Measurements from ENCODE around the gene CHI3L1. TPM values are rescaled to one million over a fixed set of nuclear protein-coding genes. Genes with fewer than 3 reads are reported as not detected.
A peak's percentile ranks its signal among the peaks of the same experiment; 100 is the strongest.

CHI3L1 gene
- total RNA-seq, 1 donor from 2014 or later: 1.0 TPM

DNA sequence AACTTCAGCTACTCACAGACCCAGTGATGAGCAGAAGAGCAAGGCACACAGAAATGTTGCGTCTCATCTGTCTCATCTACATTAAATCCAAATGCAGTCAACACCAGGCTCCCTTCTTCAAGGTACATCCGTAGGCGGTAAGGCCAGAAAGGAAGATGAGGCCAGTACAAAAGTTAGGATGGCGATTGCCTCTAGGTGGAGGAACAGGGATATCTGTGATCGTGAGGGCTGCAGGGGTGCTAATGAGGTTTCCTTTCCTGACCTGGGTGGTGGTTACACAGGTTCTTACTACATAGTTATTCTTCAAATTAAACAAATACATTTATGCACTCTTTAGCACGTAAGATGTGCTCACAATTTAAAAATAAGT is 9.5 kb downstream of the CHI3L1 start:
- Histone ChIP-seq H3K4me1 (ENCODE audit: control insufficient read depth in 3 of 3, insufficient read depth in 3 of 3, low read length in 3 of 3) (peaks cover 47 to 64% (median 49%) of the 10 kb centered on the region in 3 donors), H3K27ac (ENCODE audit: low read depth, low read length) (no peak overlapping the region), H3K9ac (ENCODE audit: low read depth in 1 of 3, low read length in 3 of 3) (no peak overlapping the region), H3K27me3 (ENCODE audit: control insufficient read depth in 3 of 3, insufficient read depth in 3 of 3, low read length in 3 of 3) (no peaks in the 10 kb centered on the region), H3K36me3 (ENCODE audit: control insufficient read depth in 3 of 3, insufficient read depth in 3 of 3, low read length in 3 of 3) (no peaks in the 10 kb centered on the region), H3K4me3 (ENCODE audit: low read length in 3 of 3) (no peak overlapping the region), H3K9me3 (ENCODE audit: control insufficient read depth in 3 of 3, low read length in 3 of 3) (no peaks in the 10 kb centered on the region)

DNA sequence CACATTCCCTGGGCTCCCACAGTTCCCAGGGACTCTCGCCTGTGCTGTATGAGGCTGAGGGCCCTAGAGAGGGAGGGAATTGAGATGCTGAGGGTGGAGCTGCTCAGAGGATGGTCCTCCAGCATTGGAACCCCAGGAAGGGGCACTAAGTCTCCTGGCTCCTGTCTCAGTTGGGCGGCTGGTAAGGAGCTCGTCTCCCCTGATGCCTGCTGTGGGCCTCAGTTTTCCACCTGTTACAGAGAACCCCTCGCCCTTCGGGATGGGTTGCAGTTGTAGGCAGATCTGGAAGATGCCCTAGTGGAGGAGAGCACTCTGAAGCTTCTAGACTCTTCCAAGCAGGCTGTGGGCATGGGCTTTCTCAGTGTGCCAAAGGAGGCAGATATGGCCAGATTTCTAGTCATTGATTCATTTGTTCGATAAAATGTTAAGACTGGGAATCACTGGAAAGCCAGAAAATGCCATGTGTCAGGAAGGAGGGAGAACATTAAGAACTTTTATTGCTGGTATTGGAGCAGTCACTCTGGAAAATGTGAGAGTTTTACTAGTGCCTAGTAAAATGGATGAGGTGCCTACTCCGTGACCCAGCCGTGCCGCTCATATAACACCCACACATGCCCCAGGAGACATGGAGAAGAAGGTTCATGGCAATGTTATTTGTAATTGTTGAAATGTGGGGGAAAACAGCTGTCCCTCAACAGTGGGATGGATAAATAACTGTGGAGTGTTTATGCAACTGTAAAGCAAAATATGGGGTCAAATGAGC is 10.1 kb downstream of the CHI3L1 start:
- H3K27ac ChIP-seq (ENCODE audit: low read depth, low read length): no peak overlapping the region
- H3K4me3 ChIP-seq (ENCODE audit: low read length in 3 of 3): no peak overlapping the region
- no peaks in the 10 kb centered on the region for H3K9me3 ChIP-seq (ENCODE audit: control insufficient read depth in 3 of 3, low read length in 3 of 3)
- no peaks in the 10 kb centered on the region for H3K36me3 ChIP-seq (ENCODE audit: control insufficient read depth in 3 of 3, insufficient read depth in 3 of 3, low read length in 3 of 3)
- H3K27me3 ChIP-seq (ENCODE audit: control insufficient read depth in 3 of 3, insufficient read depth in 3 of 3, low read length in 3 of 3): no peaks in the 10 kb centered on the region
- H3K9ac ChIP-seq (ENCODE audit: low read depth in 1 of 3, low read length in 3 of 3): no peak overlapping the region
- H3K4me1 ChIP-seq (ENCODE audit: control insufficient read depth in 3 of 3, insufficient read depth in 3 of 3, low read length in 3 of 3): peaks cover 53 to 69% (median 55%) of the 10 kb centered on the region in 3 donors

- Histone ChIP-seq H3K4me1 (ENCODE audit: control insufficient read depth in 3 of 3, insufficient read depth in 3 of 3, low read length in 3 of 3) (peaks cover 53 to 69% (median 55%) of the 10 kb centered on the region in 3 donors), H3K27me3 (ENCODE audit: control insufficient read depth in 3 of 3, insufficient read depth in 3 of 3, low read length in 3 of 3) (no peaks in the 10 kb centered on the region), H3K9me3 (ENCODE audit: control insufficient read depth in 3 of 3, low read length in 3 of 3) (no peaks in the 10 kb centered on the region), H3K9ac (ENCODE audit: low read depth in 1 of 3, low read length in 3 of 3) (no peak overlapping the region), H3K36me3 (ENCODE audit: control insufficient read depth in 3 of 3, insufficient read depth in 3 of 3, low read length in 3 of 3) (no peaks in the 10 kb centered on the region), H3K4me3 (ENCODE audit: low read length in 3 of 3) (no peak overlapping the region), H3K27ac (ENCODE audit: low read depth, low read length) (no peak overlapping the region)
These were observed 10.7 kb downstream of the CHI3L1 start for GRCh38 chr1:203175827-203176241.

DNA sequence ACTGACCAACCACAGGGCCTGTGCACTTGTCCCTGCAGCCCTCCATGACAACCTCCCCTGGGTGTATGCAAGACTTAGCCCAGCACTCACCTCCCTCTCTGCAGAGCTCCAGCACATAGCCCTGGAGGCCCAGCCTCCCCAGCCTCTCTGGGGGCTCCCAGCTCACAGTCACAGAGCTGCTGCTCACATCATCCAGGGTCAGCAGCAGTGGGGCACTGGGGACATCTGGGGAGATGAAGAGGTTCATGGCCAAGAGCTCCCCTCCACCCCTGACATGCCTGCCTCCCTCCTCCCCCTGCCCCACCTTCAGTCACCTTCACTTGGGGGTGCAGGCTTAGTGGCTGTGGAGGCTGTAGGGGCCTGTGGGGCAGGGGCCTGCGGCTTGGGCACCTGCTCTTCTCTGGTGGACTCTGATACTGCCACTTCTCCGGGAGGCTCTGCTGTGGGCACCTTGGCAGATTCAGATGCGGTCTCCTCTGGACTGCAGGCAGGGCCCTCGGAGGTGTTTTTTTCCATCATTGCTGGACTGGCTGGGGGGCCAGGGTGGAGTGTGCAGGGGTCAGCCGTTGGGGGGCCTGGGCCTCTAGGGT is 11.2 kb downstream of the CHI3L1 start, which contains the start of gene MYBPH:
Gene MYBPH, minus strand, starts transcription at position 590 of the 590 bp plus-strand sequence. Its CDS starts 71 bp downstream, at position 519.
- H3K9ac ChIP-seq (ENCODE audit: low read depth in 1 of 3, low read length in 3 of 3): no peak within 1 kb of the TSS
- no peaks in the 10 kb centered on the region for H3K36me3 ChIP-seq (ENCODE audit: control insufficient read depth in 3 of 3, insufficient read depth in 3 of 3, low read length in 3 of 3)
- no peak within 1 kb of the TSS for H3K27ac ChIP-seq (ENCODE audit: low read depth, low read length)
- H3K4me1 ChIP-seq (ENCODE audit: control insufficient read depth in 3 of 3, insufficient read depth in 3 of 3, low read length in 3 of 3): peaks cover 53 to 69% (median 55%) of the 10 kb centered on the region in 3 donors
- no peak within 1 kb of the TSS for H3K4me3 ChIP-seq (ENCODE audit: low read length in 3 of 3)
- H3K27me3 ChIP-seq (ENCODE audit: control insufficient read depth in 3 of 3, insufficient read depth in 3 of 3, low read length in 3 of 3): no peaks in the 10 kb centered on the region
- no peaks in the 10 kb centered on the region for H3K9me3 ChIP-seq (ENCODE audit: control insufficient read depth in 3 of 3, low read length in 3 of 3)

DNA sequence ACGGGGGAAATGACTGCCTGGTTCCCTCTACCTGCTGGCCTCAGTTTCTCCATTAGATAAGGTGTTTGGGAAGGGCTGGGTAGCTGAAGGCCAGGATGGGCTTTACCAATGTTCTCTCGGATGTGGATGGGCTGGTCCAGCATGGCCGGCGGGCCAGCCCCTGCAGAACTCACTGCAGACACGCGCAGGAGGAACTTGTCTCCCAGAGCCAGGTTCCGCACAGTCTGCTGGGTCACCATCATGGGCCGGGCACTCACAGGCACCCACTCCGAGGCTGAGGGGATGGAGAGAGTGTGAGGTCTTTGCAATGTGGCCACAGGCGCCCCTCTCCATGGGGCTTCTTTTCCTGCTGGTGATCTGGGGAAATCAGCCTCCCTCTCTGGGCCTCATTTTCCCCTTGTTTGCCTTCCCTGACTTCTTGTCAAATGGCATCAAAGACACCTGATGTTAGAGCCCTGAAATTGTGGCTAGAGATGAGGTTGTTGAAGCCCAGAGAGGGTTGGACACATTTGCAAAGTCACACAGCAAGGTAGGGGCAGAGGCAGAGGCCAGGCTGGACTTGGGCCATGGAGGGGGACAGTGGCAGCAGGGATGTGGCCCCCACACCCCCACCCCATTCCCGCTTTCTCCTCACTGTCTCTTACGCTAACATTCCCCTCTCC is 12.0 kb downstream of the CHI3L1 start:
- Histone ChIP-seq H3K36me3 (ENCODE audit: control insufficient read depth in 3 of 3, insufficient read depth in 3 of 3, low read length in 3 of 3) (no peaks in the 10 kb centered on the region), H3K27me3 (ENCODE audit: control insufficient read depth in 3 of 3, insufficient read depth in 3 of 3, low read length in 3 of 3) (no peaks in the 10 kb centered on the region), H3K4me1 (ENCODE audit: control insufficient read depth in 3 of 3, insufficient read depth in 3 of 3, low read length in 3 of 3) (peaks cover 53 to 69% (median 55%) of the 10 kb centered on the region in 3 donors), H3K4me3 (ENCODE audit: low read length in 3 of 3) (no peak overlapping the region), H3K27ac (ENCODE audit: low read depth, low read length) (peak overlapping the region; percentile 73), H3K9ac (ENCODE audit: low read depth in 1 of 3, low read length in 3 of 3) (no peak overlapping the region), H3K9me3 (ENCODE audit: control insufficient read depth in 3 of 3, low read length in 3 of 3) (no peaks in the 10 kb centered on the region)

- Histone ChIP-seq H3K27me3 (ENCODE audit: control insufficient read depth in 3 of 3, insufficient read depth in 3 of 3, low read length in 3 of 3) (no peaks in the 10 kb centered on the region), H3K27ac (ENCODE audit: low read depth, low read length) (peak overlapping the region; percentile 73), H3K4me3 (ENCODE audit: low read length in 3 of 3) (no peak overlapping the region), H3K9ac (ENCODE audit: low read depth in 1 of 3, low read length in 3 of 3) (peak overlapping the region in 1 of 3 donors; percentile 25), H3K4me1 (ENCODE audit: control insufficient read depth in 3 of 3, insufficient read depth in 3 of 3, low read length in 3 of 3) (peaks cover 53 to 66% (median 54%) of the 10 kb centered on the region in 3 donors), H3K36me3 (ENCODE audit: control insufficient read depth in 3 of 3, insufficient read depth in 3 of 3, low read length in 3 of 3) (no peaks in the 10 kb centered on the region), H3K9me3 (ENCODE audit: control insufficient read depth in 3 of 3, low read length in 3 of 3) (no peaks in the 10 kb centered on the region)
These were observed 12.9 kb downstream of the CHI3L1 start for GRCh38 chr1:203173566-203173965.

DNA sequence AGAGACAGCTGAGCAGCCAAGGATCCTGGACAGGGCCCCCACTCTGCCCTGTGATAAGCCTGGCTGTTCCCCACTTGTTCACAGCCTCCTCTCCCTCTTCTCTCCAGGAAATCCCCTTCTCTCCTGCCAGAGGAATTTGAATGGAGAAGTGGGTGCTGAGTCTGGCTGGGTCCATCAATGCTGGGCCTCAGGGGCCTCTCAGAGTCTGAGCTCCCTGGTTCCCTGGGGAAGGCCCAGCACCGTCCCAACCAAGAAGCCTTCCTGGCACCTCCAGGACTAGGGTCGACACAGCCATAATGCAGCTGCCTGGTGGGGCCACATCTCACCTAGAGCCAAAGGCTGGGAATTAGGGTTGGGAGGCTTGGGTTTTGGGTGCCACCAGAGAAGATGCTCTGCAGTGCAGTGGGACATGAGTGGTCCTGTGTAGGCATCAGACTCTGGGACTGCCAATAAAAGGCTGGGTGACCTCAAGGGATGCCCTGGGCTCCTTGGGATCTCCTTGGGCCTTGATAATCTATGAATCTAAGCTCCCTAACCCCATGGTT is 13.4 kb downstream of the CHI3L1 start:
- peak overlapping the region; percentile 73 for H3K27ac ChIP-seq (ENCODE audit: low read depth, low read length)
- H3K9ac ChIP-seq (ENCODE audit: low read depth in 1 of 3, low read length in 3 of 3): peak overlapping the region in 1 of 3 donors; percentile 25
- no peaks in the 10 kb centered on the region for H3K27me3 ChIP-seq (ENCODE audit: control insufficient read depth in 3 of 3, insufficient read depth in 3 of 3, low read length in 3 of 3)
- no peak overlapping the region for H3K4me3 ChIP-seq (ENCODE audit: low read length in 3 of 3)
- no peaks in the 10 kb centered on the region for H3K36me3 ChIP-seq (ENCODE audit: control insufficient read depth in 3 of 3, insufficient read depth in 3 of 3, low read length in 3 of 3)
- peaks cover 52 to 61% (median 53%) of the 10 kb centered on the region in 3 donors for H3K4me1 ChIP-seq (ENCODE audit: control insufficient read depth in 3 of 3, insufficient read depth in 3 of 3, low read length in 3 of 3)
- H3K9me3 ChIP-seq (ENCODE audit: control insufficient read depth in 3 of 3, low read length in 3 of 3): no peaks in the 10 kb centered on the region

DNA sequence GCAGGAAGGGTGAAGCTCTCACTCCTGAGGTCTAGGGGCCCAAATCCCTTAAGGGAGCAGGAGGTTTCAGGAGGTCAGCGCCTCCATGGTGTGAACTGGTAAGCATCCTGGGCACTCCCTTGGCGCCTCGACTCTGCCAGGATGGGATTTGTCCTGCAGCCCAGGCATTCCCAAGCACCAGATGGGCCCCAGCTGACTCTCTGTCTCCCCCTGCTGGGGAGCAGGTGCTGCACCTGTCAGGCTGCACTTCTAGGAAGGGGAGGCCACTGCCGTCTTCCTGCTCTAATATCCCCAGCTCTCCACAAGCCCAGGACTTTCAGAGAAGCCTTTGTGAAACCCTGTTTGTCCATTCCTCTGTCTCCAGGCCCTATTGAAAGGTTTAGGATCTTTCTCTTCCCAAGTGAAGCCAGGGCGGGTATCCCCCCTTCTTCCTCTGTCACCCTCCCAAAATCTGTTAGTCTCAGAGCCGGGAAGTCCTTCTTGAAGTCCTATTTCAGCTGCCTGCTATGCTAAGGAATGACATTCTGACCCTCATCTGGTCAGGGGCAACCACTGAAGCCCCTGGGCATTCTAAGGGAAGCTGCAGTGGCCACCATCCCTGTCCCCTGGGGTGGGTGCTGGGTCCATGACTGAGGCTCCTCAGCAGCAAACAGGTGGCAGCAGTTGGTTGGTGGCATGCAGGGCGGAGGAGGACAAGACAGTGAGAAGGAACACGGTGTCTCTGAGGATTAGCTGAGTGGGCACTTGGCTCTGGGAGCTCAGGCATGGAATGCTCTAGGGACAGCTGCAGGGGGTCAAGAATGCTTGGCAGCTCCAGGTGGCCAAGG is 14.1 kb downstream of the CHI3L1 start:
- H3K27ac ChIP-seq (ENCODE audit: low read depth, low read length): peak overlapping the region; percentile 73
- no peaks in the 10 kb centered on the region for H3K36me3 ChIP-seq (ENCODE audit: control insufficient read depth in 3 of 3, insufficient read depth in 3 of 3, low read length in 3 of 3)
- peaks cover 47 to 54% (median 48%) of the 10 kb centered on the region in 3 donors for H3K4me1 ChIP-seq (ENCODE audit: control insufficient read depth in 3 of 3, insufficient read depth in 3 of 3, low read length in 3 of 3)
- no peaks in the 10 kb centered on the region for H3K9me3 ChIP-seq (ENCODE audit: control insufficient read depth in 3 of 3, low read length in 3 of 3)
- H3K9ac ChIP-seq (ENCODE audit: low read depth in 1 of 3, low read length in 3 of 3): peak overlapping the region in 1 of 3 donors; percentile 25
- no peak overlapping the region for H3K4me3 ChIP-seq (ENCODE audit: low read length in 3 of 3)
- H3K27me3 ChIP-seq (ENCODE audit: control insufficient read depth in 3 of 3, insufficient read depth in 3 of 3, low read length in 3 of 3): no peaks in the 10 kb centered on the region

DNA sequence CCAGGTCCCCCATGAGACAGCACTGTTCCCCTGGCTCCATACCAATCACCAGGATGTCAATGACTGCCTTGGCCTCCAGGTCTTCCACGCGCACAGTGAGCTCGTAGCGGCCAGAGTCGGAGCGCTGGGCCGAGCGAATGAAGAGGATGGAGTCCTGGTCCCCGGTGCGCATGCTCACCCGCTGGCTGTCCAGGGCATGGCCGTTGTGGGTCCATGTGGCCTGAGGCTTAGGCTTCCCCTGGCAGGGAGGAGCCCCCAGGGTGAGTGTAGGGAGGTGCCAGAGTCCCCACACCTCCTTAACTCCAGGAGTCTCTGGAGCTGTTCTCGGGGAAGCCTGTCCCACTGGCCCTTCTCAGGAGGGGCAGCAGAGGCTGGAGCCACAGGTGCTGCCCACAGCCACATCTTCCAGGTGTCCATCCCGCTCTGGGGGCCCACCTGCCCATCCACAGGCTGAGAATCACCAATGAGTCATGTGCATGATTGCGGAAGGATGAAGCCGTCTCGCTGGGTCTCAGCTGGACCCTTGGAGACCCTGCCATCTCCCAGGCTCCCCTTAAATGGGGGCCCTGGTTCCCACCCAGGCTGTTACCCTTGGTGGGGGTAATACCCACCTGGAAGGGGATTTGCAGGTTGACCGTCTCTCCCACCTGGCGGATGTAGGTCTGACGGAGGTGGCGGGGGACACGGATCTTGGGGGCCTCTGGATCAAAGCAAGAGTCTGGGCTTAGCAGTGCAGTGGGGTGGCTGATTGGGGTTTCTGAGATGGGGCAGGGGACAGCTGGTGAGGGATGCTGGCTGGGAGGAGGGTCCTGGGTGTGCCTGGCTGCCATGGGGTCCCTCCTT is 14.9 kb downstream of the CHI3L1 start:
- H3K27ac ChIP-seq (ENCODE audit: low read depth, low read length): no peak overlapping the region
- no peak overlapping the region for H3K9ac ChIP-seq (ENCODE audit: low read depth in 1 of 3, low read length in 3 of 3)
- peaks cover 44 to 46% (median 46%) of the 10 kb centered on the region in 3 donors for H3K4me1 ChIP-seq (ENCODE audit: control insufficient read depth in 3 of 3, insufficient read depth in 3 of 3, low read length in 3 of 3)
- H3K4me3 ChIP-seq (ENCODE audit: low read length in 3 of 3): no peak overlapping the region
- H3K27me3 ChIP-seq (ENCODE audit: control insufficient read depth in 3 of 3, insufficient read depth in 3 of 3, low read length in 3 of 3): no peaks in the 10 kb centered on the region
- H3K36me3 ChIP-seq (ENCODE audit: control insufficient read depth in 3 of 3, insufficient read depth in 3 of 3, low read length in 3 of 3): no peaks in the 10 kb centered on the region
- no peaks in the 10 kb centered on the region for H3K9me3 ChIP-seq (ENCODE audit: control insufficient read depth in 3 of 3, low read length in 3 of 3)

All from skeletal muscle tissue (tissue), 4 donors.